IMR-90 (cell line): ENCODE data around the gene SPPL2B. TPM values are rescaled to one million over a fixed set of nuclear protein-coding genes. Genes with fewer than 3 reads are reported as not detected.

Experiments used
- ATAC-seq: fragments of 200-7000 bp; cut with Tn5 transposase; 2 replicates; pipeline ENCODE4 v1.9.1; 2020; ENCODE audit warnings: low read depth, mild to moderate bottlenecking, moderate library complexity
- BruUV-seq: library from RNA; stranded (reverse); fragments of 400-500 nt; replicated peaks from 2 replicates; lab custom pipeline; 2021; lab: Mats Ljungman, UMichigan
- CTCF ChIA-PET: fragments of 300-600 bp; formaldehyde crosslinking; extraction: SDS; loops from one replicate; lab custom pipeline; 2021; ENCODE audit warnings: antibody characterized with exemption; lab: Yijun Ruan, JAX
- POLR2A ChIA-PET: fragments of 300-600 bp; sonication (Branson Sonifier 250); formaldehyde crosslinking; loops from one replicate; lab custom pipeline; 2022; ENCODE audit warnings: antibody characterized with exemption; ENCODE audit not compliant: unreplicated experiment; lab: Charles Lee
- DNase-seq: peaks from one replicate; pipeline ENCODE4 v3.0.0; 2013
- H2AFZ ChIP-seq: replicated peaks from 2 replicates; pipeline ENCODE3; 2013; ENCODE audit warnings: low read length, mild to moderate bottlenecking; ENCODE audit not compliant: poor library complexity
- H2AK5ac ChIP-seq: 2 replicates; pipeline ENCODE4 v1.6.1; 2013; ENCODE audit warnings: low read depth, low read length, inconsistent platforms
- H2AK9ac ChIP-seq: replicated peaks from 2 replicates; pipeline ENCODE3; 2013; ENCODE audit warnings: mild to moderate bottlenecking, low read depth, low read length, moderate library complexity; ENCODE audit not compliant: poor library complexity
- H2BK120ac ChIP-seq: 2 replicates; pipeline ENCODE4 v1.6.1; 2013; ENCODE audit warnings: low read depth, low read length, inconsistent platforms
- H2BK15ac ChIP-seq: 3 replicates; pipeline ENCODE4 v1.6.1; 2013; ENCODE audit warnings: low read depth, low read length, inconsistent platforms
- H2BK20ac ChIP-seq: 2 replicates; pipeline ENCODE4 v1.6.1; 2013; ENCODE audit warnings: low read depth, mild to moderate bottlenecking, inconsistent platforms, low read length, moderate library complexity
- H2BK5ac ChIP-seq: 2 replicates; pipeline ENCODE4 v1.6.1; 2013; ENCODE audit warnings: mild to moderate bottlenecking, low read depth, low read length, inconsistent platforms; ENCODE audit not compliant: poor library complexity, severe bottlenecking
- H3K14ac ChIP-seq: replicated peaks from 2 replicates; pipeline ENCODE4 v1.6.1; 2013; ENCODE audit warnings: low read depth, low read length, inconsistent platforms
- H3K18ac ChIP-seq: 2 replicates; pipeline ENCODE4 v1.6.1; 2013; ENCODE audit warnings: low read depth, low read length, control low read depth
- H3K23ac ChIP-seq: 2 replicates; pipeline ENCODE4 v1.6.1; 2013; ENCODE audit warnings: low read depth, low read length, inconsistent platforms
- H3K27ac ChIP-seq: 2 replicates; pipeline ENCODE4 v1.5.1; 2013; ENCODE audit warnings: mild to moderate bottlenecking, control low read depth, low read length; ENCODE audit not compliant: insufficient read depth
- H3K27me3 ChIP-seq: 2 replicates; pipeline ENCODE4 v1.6.1; 2013; ENCODE audit warnings: low read length; ENCODE audit not compliant: control insufficient read depth, insufficient read depth
- H3K36me3 ChIP-seq: 2 replicates; pipeline ENCODE4 v1.6.1; 2013; ENCODE audit warnings: low read length, mixed read lengths; ENCODE audit not compliant: control insufficient read depth, insufficient read depth
- H3K4ac ChIP-seq: 2 replicates; pipeline ENCODE4 v1.6.1; 2013; ENCODE audit warnings: low read depth, low read length, inconsistent platforms
- H3K4me1 ChIP-seq: 2 replicates; pipeline ENCODE4 v1.6.1; 2013; ENCODE audit warnings: low read length, mixed read lengths; ENCODE audit not compliant: control insufficient read depth, insufficient read depth
- H3K4me2 ChIP-seq: 2 replicates; pipeline ENCODE4 v1.6.1; 2013; ENCODE audit warnings: low read depth, mild to moderate bottlenecking, control low read depth, low read length, moderate library complexity
- H3K4me3 ChIP-seq: 2 replicates; pipeline ENCODE4 v1.5.1; 2013; ENCODE audit warnings: low read depth, mild to moderate bottlenecking, control low read depth, low read length, moderate library complexity; ENCODE audit not compliant: insufficient read depth
- H3K56ac ChIP-seq: 2 replicates; pipeline ENCODE4 v1.6.1; 2013; ENCODE audit warnings: low read length, inconsistent platforms; ENCODE audit not compliant: insufficient read depth; ENCODE audit errors: extremely low read depth
- H3K79me1 ChIP-seq, 2 experiments: 2 replicates each; pipeline ENCODE4 v1.6.1; 2013; ENCODE audit warnings: low read length in 2 of 2, inconsistent platforms in 1 of 2, low read depth in 1 of 2
- H3K9ac ChIP-seq: 2 replicates; pipeline ENCODE4 v1.6.1; 2013; ENCODE audit warnings: low read depth, low read length, control low read depth
- H3K9me1 ChIP-seq: 2 replicates; pipeline ENCODE4 v1.6.1; 2013; ENCODE audit warnings: low read length, inconsistent platforms; ENCODE audit not compliant: insufficient read depth
- H3K9me3 ChIP-seq: 2 replicates; pipeline ENCODE4 v1.6.1; 2013; ENCODE audit warnings: low read length; ENCODE audit not compliant: control insufficient read depth, insufficient read depth
- H4K20me1 ChIP-seq: 2 replicates; pipeline ENCODE4 v1.6.1; 2013; ENCODE audit warnings: low read length, inconsistent platforms; ENCODE audit not compliant: insufficient read depth
- H4K5ac ChIP-seq: 2 replicates; pipeline ENCODE4 v1.6.1; 2013; ENCODE audit warnings: mild to moderate bottlenecking, low read depth, low read length, control low read depth
- H4K8ac ChIP-seq, 2 experiments: 2 replicates each; pipeline ENCODE4 v1.6.1; 2013; ENCODE audit warnings: low read depth in 2 of 2, low read length in 2 of 2, control low read depth in 1 of 2, inconsistent platforms in 1 of 2
- H4K91ac ChIP-seq: 2 replicates; pipeline ENCODE4 v1.6.1; 2013; ENCODE audit warnings: low read depth, low read length, inconsistent platforms; ENCODE audit not compliant: insufficient read depth
- BHLHE40 ChIP-seq: fragments of 150-350 bp; IDR thresholded peaks from 2 replicates; pipeline ENCODE4 v1.6.1; 2016; ENCODE audit warnings: mild to moderate bottlenecking, low read depth, low read length
- CEBPB ChIP-seq: IDR thresholded peaks from 2 replicates; pipeline ENCODE4 v1.6.1; 2012; ENCODE audit warnings: low read depth, low read length, improper control_type of control experiment
- CHD1 ChIP-seq: IDR thresholded peaks from 2 replicates; pipeline ENCODE4 v1.6.1; 2012; ENCODE audit warnings: low read depth, low read length, improper control_type of control experiment
- ELK1 ChIP-seq: fragments of 150-350 bp; IDR thresholded peaks from 2 replicates; pipeline ENCODE4 v1.6.1; 2016; ENCODE audit warnings: low read depth, mild to moderate bottlenecking, low read length, moderate library complexity, borderline replicate concordance
- FOS ChIP-seq: fragments of 150-350 bp; IDR thresholded peaks from 2 replicates; pipeline ENCODE4 v1.6.1; 2016; ENCODE audit warnings: low read depth, low read length
- MAFK ChIP-seq: IDR thresholded peaks from 2 replicates; pipeline ENCODE4 v1.6.1; 2012; ENCODE audit warnings: low read depth, low read length, improper control_type of control experiment
- MAZ ChIP-seq: IDR thresholded peaks from 2 replicates; pipeline ENCODE4 v1.6.1; 2012; ENCODE audit warnings: low read depth, mild to moderate bottlenecking, low read length, improper control_type of control experiment, moderate library complexity, borderline replicate concordance
- MXI1 ChIP-seq: IDR thresholded peaks from 2 replicates; pipeline ENCODE4 v1.6.1; 2012; ENCODE audit warnings: low read depth, mild to moderate bottlenecking, low read length, moderate library complexity, borderline replicate concordance
- NFE2L2 ChIP-seq: fragments of 150-350 bp; IDR thresholded peaks from 2 replicates; pipeline ENCODE4 v1.6.1; 2016; ENCODE audit warnings: low read depth, mild to moderate bottlenecking, low read length
- POLR2A ChIP-seq: IDR thresholded peaks from 2 replicates; pipeline ENCODE4 v1.6.1; 2012; ENCODE audit warnings: mild to moderate bottlenecking, low read depth, low read length
- RAD21 ChIP-seq: IDR thresholded peaks from 2 replicates; pipeline ENCODE4 v1.6.1; 2012; ENCODE audit warnings: low read length, improper control_type of control experiment
- RCOR1 ChIP-seq: IDR thresholded peaks from 2 replicates; pipeline ENCODE4 v1.6.1; 2012; ENCODE audit warnings: mild to moderate bottlenecking, low read length, improper control_type of control experiment; ENCODE audit not compliant: insufficient replicate concordance
- RFX5 ChIP-seq: IDR thresholded peaks from 2 replicates; pipeline ENCODE4 v1.8.0; 2012; ENCODE audit warnings: low read depth, mild to moderate bottlenecking, low read length, moderate library complexity
- SMC3 ChIP-seq: fragments of 150-350 bp; IDR thresholded peaks from 2 replicates; pipeline ENCODE4 v1.6.1; 2016; ENCODE audit warnings: low read depth, mild to moderate bottlenecking, antibody characterized with exemption, low read length, moderate library complexity
- USF2 ChIP-seq: fragments of 150-350 bp; IDR thresholded peaks from 2 replicates; pipeline ENCODE4 v1.6.1; 2017; ENCODE audit warnings: mild to moderate bottlenecking, antibody characterized with exemption, low read length, low read depth
- WGBS, 2 experiments: methylation state at CpG; one replicate each; pipeline versions ENCODE4 v1.1.5 to v1.1.7; 2013; ENCODE audit warnings: missing lambda C conversion rate in 2 of 2; ENCODE audit not compliant: insufficient read length in 1 of 2; ENCODE audit errors: extremely low coverage in 2 of 2; 5-methylcytosine and 5-hydroxymethylcytosine counted together
- dilution Hi-C: fragments of 300-500 bp; cut with HindIII; formaldehyde crosslinking; loops from one replicate; pipeline ENCODE4 v1.14.3; 2018; ENCODE audit warnings: low sequenced_read_pairs; ENCODE audit not compliant: unreplicated experiment
- in situ Hi-C: fragments of 300-500 bp; cut with MboI; formaldehyde crosslinking; loops from 3 replicates; pipeline ENCODE4 v1.14.3; 2019; ENCODE audit warnings: low sequenced_read_pairs, inconsistent platforms, mixed read lengths
- intact Hi-C: fragments of 100-400 bp; cut with micrococcal nuclease; formaldehyde crosslinking; loops from 2 replicates; pipeline ENCODE4 v1.10.0; 2022
- polyA plus RNA-seq, 3 experiments: library from polyadenylated mRNA; depleted of rRNA; stranded (reverse); fragments of >200 nt; gene quantifications; 2 replicates each; pipeline ENCODE4 v1.2.3, GENCODE V29; 2012; ENCODE audit warnings: low replicate concordance in 1 of 3
- total RNA-seq: library from RNA; depleted of rRNA; stranded (reverse); fragments of >200 nt; gene quantifications from 2 replicates; pipeline ENCODE4 v1.2.3, GENCODE V29; 2012
- TF ChIP-seq, protein P1 (sequence below): conservative IDR thresholded peaks from 2 replicates; pipeline ENCODE4 v1.5.1; 2012; ENCODE audit warnings: mild to moderate bottlenecking, low read depth, low read length, improper control_type of control experiment

SPPL2B gene
- total and polyA plus RNA-seq, 2 of the 4 experiments (the other 2 are of a cell fraction): 3.4 to 45.7 TPM

DNA sequence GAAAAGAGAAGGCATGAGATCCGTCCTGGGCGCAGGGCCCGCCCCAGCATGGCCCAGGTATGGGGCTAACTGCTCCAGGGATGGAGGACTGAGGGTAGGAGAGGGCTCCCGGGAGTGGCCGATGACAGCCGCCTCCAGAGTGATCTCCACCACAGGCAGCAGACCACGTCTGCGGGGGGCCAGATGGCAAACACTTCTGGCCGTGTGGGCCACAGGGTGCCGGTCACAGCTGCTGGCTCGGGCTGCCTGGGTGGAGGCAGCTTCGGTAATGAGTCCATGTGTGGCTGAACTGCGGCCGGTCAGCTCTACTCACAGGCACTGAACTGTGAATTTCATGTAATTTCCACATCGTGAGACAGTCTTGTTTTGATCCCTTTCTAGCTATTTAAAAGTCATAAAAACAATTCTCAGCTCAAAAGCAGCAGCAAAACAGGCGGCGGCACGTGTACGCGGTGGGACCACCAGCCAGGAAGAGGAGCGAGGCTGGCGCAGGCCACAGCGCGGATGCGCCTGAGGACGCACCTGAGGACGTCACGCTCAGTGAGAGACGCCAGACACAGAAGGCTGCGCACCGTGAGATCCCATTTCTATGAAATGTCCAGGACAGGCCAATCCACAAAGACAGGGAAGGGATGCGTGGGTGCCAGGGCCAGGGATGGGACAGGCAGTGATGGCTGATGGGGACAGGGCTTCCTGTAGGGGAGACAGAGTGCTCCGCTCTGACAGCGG lies 4.1 kb upstream of the SPPL2B start:
- H3K27ac ChIP-seq: no peak overlapping the region
- H4K8ac ChIP-seq: no peak overlapping the region
- intact Hi-C loops: no loop called here
- no peak overlapping the region for H2AFZ ChIP-seq
- TF ChIP-seq MAZ: no peak
- TF ChIP-seq NFE2L2: no peak
- no peak for TF ChIP-seq MXI1
- TF ChIP-seq FOS: no peak
- no peak for TF ChIP-seq ELK1
- TF ChIP-seq RCOR1: no peak
- TF ChIP-seq SMC3: no peak
- no peak for TF ChIP-seq USF2
- TF ChIP-seq CHD1: no peak
- no peak for TF ChIP-seq POLR2A
- TF ChIP-seq MAFK: no peak
- TF ChIP-seq CEBPB: no peak
- no peak for TF ChIP-seq BHLHE40
- no peak for TF ChIP-seq RAD21
- TF ChIP-seq, protein P1, sequence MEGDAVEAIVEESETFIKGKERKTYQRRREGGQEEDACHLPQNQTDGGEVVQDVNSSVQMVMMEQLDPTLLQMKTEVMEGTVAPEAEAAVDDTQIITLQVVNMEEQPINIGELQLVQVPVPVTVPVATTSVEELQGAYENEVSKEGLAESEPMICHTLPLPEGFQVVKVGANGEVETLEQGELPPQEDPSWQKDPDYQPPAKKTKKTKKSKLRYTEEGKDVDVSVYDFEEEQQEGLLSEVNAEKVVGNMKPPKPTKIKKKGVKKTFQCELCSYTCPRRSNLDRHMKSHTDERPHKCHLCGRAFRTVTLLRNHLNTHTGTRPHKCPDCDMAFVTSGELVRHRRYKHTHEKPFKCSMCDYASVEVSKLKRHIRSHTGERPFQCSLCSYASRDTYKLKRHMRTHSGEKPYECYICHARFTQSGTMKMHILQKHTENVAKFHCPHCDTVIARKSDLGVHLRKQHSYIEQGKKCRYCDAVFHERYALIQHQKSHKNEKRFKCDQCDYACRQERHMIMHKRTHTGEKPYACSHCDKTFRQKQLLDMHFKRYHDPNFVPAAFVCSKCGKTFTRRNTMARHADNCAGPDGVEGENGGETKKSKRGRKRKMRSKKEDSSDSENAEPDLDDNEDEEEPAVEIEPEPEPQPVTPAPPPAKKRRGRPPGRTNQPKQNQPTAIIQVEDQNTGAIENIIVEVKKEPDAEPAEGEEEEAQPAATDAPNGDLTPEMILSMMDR: no peak
- no peak for TF ChIP-seq RFX5
- in situ Hi-C loops: no loop called here
- H3K4me3 ChIP-seq: no peak overlapping the region
- H4K5ac ChIP-seq: no peak overlapping the region
- H3K4me1 ChIP-seq: peaks cover 1% of the 10 kb centered on the region; the same call in 1 of the 2 replicates
- no peak overlapping the region for H4K91ac ChIP-seq
- H2BK15ac ChIP-seq: no peak overlapping the region
- DNase-seq (no peak), ATAC-seq (no peak)
- dilution Hi-C loops: no loop called here
- BruUV-seq: no TSS peak
- H3K9ac ChIP-seq: no peak overlapping the region
- no peak overlapping the region for H2BK20ac ChIP-seq
- no peak overlapping the region for H2AK9ac ChIP-seq
- H3K4me2 ChIP-seq: no peak overlapping the region
- 91% methylated on average over 26 of the region's 34 CpGs; no CpG with 5 or more reads in 1 of the 2 experiments for WGBS, 2 experiments
- H3K27me3 ChIP-seq: no peaks in the 10 kb centered on the region
- peaks cover 18 to 49% of the 10 kb centered on the region in 2 experiments for H3K79me1 ChIP-seq
- H4K20me1 ChIP-seq: peaks cover 15% of the 10 kb centered on the region
- H3K9me3 ChIP-seq: no peaks in the 10 kb centered on the region
- H3K23ac ChIP-seq: no peak overlapping the region
- no peak overlapping the region for H3K18ac ChIP-seq
- H3K14ac ChIP-seq: no peak overlapping the region
- no peak overlapping the region for H2BK120ac ChIP-seq
- H2BK5ac ChIP-seq: no peak overlapping the region
- peaks cover 38% of the 10 kb centered on the region for H3K36me3 ChIP-seq
- CTCF ChIA-PET: no interaction called here
- no peak overlapping the region for H2AK5ac ChIP-seq
- no peak overlapping the region for H3K4ac ChIP-seq
- POLR2A ChIA-PET: no interaction called here
- H3K56ac ChIP-seq: no peak overlapping the region
- H3K9me1 ChIP-seq: no peaks in the 10 kb centered on the region
